Ascending aorta (tissue), 2 donors: ENCODE results near the gene SLC44A2. TPM values are rescaled to one million over a fixed set of nuclear protein-coding genes. Genes with fewer than 3 reads are reported as not detected.
"Not testable (repeated sequence)": the region's sequence is repeated elsewhere in the genome, so short reads cannot be mapped to it uniquely, and the experiment has no call there.

Source experiments
- DNase-seq, 2 donors: peaks; one replicate each; pipeline ENCODE4 v3.0.0-alpha.2; 2019; ENCODE audit warnings: low spot score in 2 of 2
- H3K27ac ChIP-seq, 2 donors: fragments of 200-600 bp; sonication (generic); one replicate each; pipeline ENCODE4 v1.5.1; 2016 to 2017; ENCODE audit warnings: mild to moderate bottlenecking in 1 of 2
- H3K27me3 ChIP-seq: fragments of 200-600 bp; sonication (generic); one replicate; pipeline ENCODE4 v1.5.1; 2017
- H3K36me3 ChIP-seq, 2 donors: fragments of 200-600 bp; sonication (generic); one replicate each; pipeline ENCODE4 v1.5.1; 2016
- H3K4me1 ChIP-seq, 2 donors: fragments of 200-600 bp; sonication (generic); one replicate each; pipeline ENCODE4 v1.5.1; 2016 to 2017; ENCODE audit warnings: mild to moderate bottlenecking in 1 of 2
- H3K4me3 ChIP-seq, 2 donors: fragments of 200-600 bp; sonication (generic); one replicate each; pipeline ENCODE4 v1.5.1; 2016 to 2017; ENCODE audit warnings: mild to moderate bottlenecking in 1 of 2
- H3K9me3 ChIP-seq, 2 donors: fragments of 200-600 bp; sonication (generic); one replicate each; pipeline ENCODE4 v1.5.1; 2016
- intact Hi-C: fragments of 100-400 bp; cut with DNase I; formaldehyde crosslinking; loops from one replicate; pipeline ENCODE4 v1.15.1; 2023
- total RNA-seq: library from RNA; depleted of rRNA; stranded (reverse); fragments of >200 nt; gene quantifications from one replicate; pipeline ENCODE4 v1.1.0, GENCODE V29; 2016
- TF ChIP-seq, protein P1 (sequence below), 3 experiments: fragments of 200-600 bp in 2 of 3; fragments of 450-650 bp in 1 of 3; sonication (generic) in 2 of 3; IDR thresholded peaks; one replicate each; pipeline ENCODE4 v1.5.1; 2016 to 2019; ENCODE audit warnings: antibody characterized with exemption in 3 of 3, mild to moderate bottlenecking in 1 of 3, moderate library complexity in 1 of 3

Gene SLC44A2
- total RNA-seq, 1 donor from 2014 or later, result 354 TPM

DNA sequence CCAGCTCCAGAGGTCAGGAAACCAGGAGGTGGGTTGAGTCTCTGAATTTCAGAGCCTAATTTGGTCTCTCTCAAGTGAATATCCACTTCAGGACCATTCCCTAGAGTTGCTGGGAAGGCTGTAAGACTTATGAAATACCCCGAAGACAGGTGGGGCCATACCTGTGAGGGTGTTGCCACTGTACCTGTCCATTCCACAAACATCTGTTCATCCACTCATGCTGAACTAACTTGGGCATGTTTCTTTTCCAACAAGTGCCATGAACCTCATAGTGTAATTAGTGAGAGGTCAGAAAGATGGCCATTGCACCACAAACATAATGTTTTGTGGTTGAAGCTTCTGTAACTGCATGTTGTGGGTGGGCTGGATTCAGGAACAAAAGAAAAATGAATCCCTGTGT is 36.6 kb downstream of the SLC44A2 start:
- H3K27ac ChIP-seq, result no peak overlapping the region
- no peaks in the 10 kb centered on the region for H3K27me3 ChIP-seq
- H3K36me3 ChIP-seq, result peaks cover 0 to 4% of the 10 kb centered on the region in 2 donors
- no peak overlapping the region for H3K4me3 ChIP-seq
- intact Hi-C loops, result no loop called here
- TF ChIP-seq, protein P1, sequence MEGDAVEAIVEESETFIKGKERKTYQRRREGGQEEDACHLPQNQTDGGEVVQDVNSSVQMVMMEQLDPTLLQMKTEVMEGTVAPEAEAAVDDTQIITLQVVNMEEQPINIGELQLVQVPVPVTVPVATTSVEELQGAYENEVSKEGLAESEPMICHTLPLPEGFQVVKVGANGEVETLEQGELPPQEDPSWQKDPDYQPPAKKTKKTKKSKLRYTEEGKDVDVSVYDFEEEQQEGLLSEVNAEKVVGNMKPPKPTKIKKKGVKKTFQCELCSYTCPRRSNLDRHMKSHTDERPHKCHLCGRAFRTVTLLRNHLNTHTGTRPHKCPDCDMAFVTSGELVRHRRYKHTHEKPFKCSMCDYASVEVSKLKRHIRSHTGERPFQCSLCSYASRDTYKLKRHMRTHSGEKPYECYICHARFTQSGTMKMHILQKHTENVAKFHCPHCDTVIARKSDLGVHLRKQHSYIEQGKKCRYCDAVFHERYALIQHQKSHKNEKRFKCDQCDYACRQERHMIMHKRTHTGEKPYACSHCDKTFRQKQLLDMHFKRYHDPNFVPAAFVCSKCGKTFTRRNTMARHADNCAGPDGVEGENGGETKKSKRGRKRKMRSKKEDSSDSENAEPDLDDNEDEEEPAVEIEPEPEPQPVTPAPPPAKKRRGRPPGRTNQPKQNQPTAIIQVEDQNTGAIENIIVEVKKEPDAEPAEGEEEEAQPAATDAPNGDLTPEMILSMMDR (IDR thresholded peaks at IDR 0.05), result no peak
- no peaks in the 10 kb centered on the region for H3K9me3 ChIP-seq
- peaks cover 3 to 12% of the 10 kb centered on the region in 2 donors for H3K4me1 ChIP-seq
- no peak for DNase-seq

DNA sequence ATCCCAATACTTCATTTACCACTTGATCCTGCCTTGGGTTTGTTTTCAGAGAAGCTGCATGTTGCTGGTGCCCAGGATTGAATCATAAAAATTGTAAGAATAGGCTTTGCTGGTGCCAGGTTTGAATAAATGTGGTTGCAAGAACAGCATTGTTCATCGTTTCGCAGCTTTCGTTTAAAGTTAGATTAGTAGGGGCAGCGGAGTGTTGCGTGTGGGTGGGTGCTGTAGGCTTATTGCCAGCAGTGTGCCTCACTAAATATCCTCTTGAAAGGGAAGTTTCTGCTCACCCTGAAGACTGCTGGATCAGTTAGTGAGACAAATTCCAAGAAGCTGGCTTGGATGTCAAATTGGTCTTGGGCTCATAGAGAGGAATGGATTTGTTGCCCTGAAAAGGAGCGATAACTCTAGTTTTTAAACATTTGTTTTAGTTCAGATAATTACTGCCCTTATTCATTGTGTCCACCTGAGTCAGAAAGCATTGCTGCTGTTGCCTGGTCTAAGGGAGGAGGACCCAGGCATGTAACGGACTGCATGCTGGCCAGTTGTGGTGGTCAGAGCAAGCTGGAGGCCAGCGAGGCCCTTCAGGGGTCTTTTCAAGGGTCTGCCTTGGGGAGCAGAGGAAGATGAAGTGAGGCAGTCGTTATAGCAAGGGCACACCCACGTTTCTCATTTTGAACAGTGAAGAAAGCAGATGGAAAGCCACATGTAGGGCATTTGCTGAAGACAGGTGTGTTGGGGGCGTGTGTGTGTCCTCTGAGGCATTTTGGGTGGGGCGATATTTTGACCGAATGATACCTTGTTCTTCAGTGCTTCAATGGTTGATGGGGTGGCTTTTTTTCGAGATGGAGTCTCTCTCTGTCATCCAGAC is 37.3 kb downstream of the SLC44A2 start:
- H3K4me3 ChIP-seq, result no peak overlapping the region
- H3K27me3 ChIP-seq, result no peaks in the 10 kb centered on the region
- TF ChIP-seq, protein P1 (IDR thresholded peaks at IDR 0.05), result no peak
- intact Hi-C loops, result no loop called here
- no peak for DNase-seq
- no peaks in the 10 kb centered on the region for H3K9me3 ChIP-seq
- peaks cover 0 to 4% of the 10 kb centered on the region in 2 donors for H3K36me3 ChIP-seq
- H3K27ac ChIP-seq, result no peak overlapping the region
- H3K4me1 ChIP-seq, result peaks cover 3 to 12% of the 10 kb centered on the region in 2 donors

DNA sequence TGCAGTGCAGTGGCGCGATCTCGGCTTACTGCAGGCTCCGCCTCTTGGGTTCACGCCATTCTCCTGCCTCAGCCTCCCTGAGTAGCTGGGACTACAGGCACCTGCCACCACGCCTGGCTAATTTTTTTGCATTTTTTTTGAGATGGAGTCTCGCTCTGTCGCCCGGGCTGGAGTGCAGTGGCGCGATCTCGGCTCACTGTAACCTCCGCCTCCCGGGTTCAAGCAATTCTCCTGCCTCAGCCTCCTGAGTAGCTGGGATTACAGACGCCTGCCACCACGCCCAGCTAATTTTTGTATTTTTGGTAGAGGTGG is 37.9 kb downstream of the SLC44A2 start:
- DNase-seq, intact Hi-C loops, H3K27ac ChIP-seq, H3K4me3 ChIP-seq, H3K9me3 ChIP-seq, H3K36me3 ChIP-seq, H3K27me3 ChIP-seq: not testable (repeated sequence)
- H3K4me1 ChIP-seq, result peaks cover 3 to 12% of the 10 kb centered on the region in 2 donors

DNA sequence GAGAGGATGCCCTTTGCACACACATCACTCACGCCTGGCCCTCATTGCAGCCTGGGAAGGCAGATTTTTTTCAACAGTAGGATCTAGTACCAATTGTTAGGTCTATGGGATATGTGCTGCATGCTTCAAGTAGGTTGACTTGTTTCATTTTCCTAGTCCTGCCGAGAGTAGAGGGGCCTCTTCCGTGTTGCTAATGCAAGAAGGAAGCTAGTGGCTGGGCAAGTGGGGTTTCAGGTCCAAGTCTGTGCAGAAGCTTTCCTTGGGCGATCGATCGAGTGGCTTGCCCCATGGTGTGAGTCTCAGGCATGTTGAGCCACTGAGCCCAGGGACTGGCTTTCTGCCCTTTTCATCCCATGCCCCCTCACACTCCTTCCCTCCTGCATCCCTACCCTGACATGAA is 42.5 kb downstream of the SLC44A2 start:
- H3K27me3 ChIP-seq, result no peaks in the 10 kb centered on the region
- H3K9me3 ChIP-seq, result no peaks in the 10 kb centered on the region
- intact Hi-C loops, result no loop called here
- TF ChIP-seq, protein P1 (IDR thresholded peaks at IDR 0.05), result no peak
- no peak overlapping the region for H3K4me3 ChIP-seq
- DNase-seq, result no peak
- H3K27ac ChIP-seq, result no peak overlapping the region
- peaks cover under 1 to 3% of the 10 kb centered on the region in 2 donors for H3K4me1 ChIP-seq
- H3K36me3 ChIP-seq, result peaks cover 19 to 20% of the 10 kb centered on the region in 2 donors

DNA sequence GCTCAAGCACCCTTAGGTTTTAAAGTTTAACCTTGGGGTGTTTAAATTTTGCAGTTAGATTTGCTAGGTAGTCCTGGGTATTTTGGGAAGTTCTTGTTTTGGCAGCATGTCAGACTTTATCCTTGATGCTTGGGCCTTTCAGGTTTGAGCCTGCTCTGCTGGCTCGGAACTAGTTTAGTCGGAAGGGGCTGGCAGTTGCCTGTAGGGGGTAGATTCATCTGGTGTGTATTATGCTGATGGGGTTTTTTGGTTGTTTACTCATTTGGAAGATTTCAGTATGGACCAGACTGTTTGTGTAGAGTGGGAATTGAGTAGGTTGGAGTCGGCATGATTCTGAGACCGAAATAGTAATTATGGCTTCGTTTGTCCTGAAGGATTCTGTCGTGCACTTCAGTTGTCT is 43.9 kb downstream of the SLC44A2 start:
- H3K4me1 ChIP-seq, result peaks cover 0 to 2% of the 10 kb centered on the region in 2 donors
- no peak overlapping the region for H3K27ac ChIP-seq
- no peak overlapping the region for H3K4me3 ChIP-seq
- no peak for DNase-seq
- TF ChIP-seq, protein P1 (IDR thresholded peaks at IDR 0.05), result no peak
- intact Hi-C loops, result no loop called here
- H3K36me3 ChIP-seq, result peaks cover 30% of the 10 kb centered on the region in 2 donors
- no peaks in the 10 kb centered on the region for H3K27me3 ChIP-seq
- no peaks in the 10 kb centered on the region for H3K9me3 ChIP-seq

DNA sequence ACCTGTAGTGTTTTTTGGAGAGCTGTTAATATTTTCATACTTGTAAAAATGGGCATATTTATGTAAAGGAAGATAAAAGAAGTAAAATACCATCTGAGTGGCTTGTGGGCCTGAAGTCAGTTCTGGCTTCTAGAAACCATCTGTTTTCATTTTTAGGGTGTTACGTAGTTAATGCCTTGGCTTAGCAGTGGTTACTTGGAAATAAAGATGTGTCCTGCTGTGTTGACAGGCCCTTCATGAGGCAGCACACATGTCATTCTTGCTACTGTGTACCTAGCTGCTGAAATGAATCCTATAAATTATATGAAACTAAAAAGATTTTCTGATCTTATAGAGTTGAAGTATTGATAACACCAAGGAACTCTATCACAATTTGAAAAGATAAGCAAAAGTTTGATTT is 44.8 kb downstream of the SLC44A2 start:
- intact Hi-C loops, result no loop called here
- Histone ChIP-seq H3K4me1 (peaks cover 0 to 2% of the 10 kb centered on the region in 2 donors), H3K4me3 (no peak overlapping the region), H3K36me3 (peaks cover 30% of the 10 kb centered on the region in 2 donors), H3K27ac (no peak overlapping the region), H3K27me3 (no peaks in the 10 kb centered on the region), H3K9me3 (no peaks in the 10 kb centered on the region)
- TF ChIP-seq, protein P1 (IDR thresholded peaks at IDR 0.05), result no peak
- DNase-seq, result no peak
